Activated CD4-positive, alpha-beta T cell treated with anti-CD3 and anti-CD28 coated beads, Interleukin-2, amount 50 U/mL, for 4 hours (primary cell): ENCODE results near the gene RNU6-8.
A peak's percentile ranks its signal among the peaks of the same experiment; 100 is the strongest.

Source experiments
- DNase-seq, 2 experiments: peaks; one replicate each; pipeline ENCODE4 v3.0.0-alpha.2; 2020

Gene RNU6-8

DNA sequence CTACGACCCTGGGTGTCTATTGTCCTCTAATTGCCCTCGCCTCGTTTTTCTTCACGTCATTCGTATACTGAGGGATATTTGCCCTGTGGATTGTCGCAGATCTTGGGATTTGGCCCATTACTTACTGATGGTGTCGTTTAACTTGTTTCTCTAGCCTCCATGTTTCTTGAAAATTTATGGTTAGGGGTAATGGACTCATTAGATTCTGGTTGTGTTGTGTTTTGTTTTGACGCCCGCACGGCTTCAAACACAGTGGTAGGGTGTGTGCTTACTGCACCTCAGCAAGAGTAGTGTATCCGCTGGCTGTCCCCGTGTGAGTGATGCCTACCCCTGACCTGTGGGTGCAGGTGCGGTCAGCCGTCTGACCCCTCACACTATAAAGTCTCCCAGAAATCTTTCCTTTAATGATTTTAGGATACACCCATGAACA is 874 bp upstream of the RNU6-8 start:
- DNase-seq = peak in 1 of 2 experiments; percentile 3

GRCh38 chr14:32202491-32202997 is 525 bp downstream of the RNU6-8 start:
- DNase-seq = no peak

DNA sequence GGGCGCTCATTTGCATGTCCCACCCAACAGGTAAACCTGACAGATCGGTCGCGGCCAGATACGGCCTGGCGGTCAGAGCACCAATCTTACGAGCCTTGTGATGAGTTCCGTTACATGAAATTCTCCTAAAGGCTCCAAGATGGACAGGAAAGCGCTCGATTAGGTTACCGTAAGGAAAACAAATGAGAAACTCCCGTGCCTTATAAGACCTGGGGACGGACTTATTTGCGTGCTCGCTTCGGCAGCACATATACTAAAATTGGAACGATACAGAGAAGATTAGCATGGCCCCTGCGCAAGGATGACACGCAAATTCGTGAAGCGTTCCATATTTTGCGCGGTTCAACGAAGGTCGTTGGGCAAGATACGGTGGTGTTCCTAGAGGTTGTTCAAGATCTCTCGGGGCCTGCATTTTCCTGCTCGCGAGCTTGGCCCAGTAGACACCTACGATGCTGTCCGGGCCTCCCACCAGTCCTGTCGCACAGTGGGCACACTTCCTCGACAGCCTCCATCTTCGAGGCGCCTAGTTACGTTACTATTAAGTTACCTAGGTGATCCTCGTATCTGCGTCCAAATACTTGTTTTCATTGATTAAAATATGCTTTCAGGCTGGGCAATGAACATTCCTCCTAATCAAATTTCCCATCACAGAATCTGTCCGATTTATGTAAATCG is 1.1 kb downstream of the RNU6-8 start, which contains the start of gene RNU6-7:
TSS of gene RNU6-7 (plus strand) at position 230 of the 675 bp plus-strand sequence.
- peak in 1 of 2 experiments; percentile 20 for DNase-seq

DNA sequence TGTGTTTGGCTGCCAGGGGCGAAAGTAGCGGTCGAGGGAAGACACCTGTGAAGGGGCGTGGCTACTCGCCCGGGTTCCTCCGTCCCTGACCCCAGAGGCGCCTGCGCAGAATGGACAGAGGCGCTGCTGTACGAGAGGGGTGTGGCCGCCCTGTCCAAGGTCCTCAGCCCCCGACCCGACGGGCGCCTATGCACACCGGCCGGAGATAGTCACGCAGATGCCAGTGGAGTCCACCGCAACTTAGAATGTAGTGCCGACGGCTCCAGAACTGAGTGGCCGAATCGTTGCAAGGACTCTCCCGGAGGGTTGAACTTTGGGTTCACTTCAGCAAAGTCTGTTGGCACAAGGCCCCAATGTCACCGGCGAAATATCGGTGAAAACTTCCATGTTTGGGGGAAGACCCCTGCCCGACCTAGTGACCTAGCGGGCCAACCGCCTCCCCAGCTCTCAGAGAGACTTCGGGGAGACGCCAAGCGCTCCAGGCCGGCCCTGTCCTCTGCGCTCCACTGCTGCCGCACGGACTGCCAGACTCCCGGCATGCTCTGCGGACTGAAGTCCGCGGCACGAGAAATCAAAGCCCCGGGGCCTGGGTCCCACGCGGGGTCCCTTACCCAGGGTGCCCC is 1.8 kb downstream of the RNU6-8 start:
- DNase-seq = peak; percentile 53 to 61

DNA sequence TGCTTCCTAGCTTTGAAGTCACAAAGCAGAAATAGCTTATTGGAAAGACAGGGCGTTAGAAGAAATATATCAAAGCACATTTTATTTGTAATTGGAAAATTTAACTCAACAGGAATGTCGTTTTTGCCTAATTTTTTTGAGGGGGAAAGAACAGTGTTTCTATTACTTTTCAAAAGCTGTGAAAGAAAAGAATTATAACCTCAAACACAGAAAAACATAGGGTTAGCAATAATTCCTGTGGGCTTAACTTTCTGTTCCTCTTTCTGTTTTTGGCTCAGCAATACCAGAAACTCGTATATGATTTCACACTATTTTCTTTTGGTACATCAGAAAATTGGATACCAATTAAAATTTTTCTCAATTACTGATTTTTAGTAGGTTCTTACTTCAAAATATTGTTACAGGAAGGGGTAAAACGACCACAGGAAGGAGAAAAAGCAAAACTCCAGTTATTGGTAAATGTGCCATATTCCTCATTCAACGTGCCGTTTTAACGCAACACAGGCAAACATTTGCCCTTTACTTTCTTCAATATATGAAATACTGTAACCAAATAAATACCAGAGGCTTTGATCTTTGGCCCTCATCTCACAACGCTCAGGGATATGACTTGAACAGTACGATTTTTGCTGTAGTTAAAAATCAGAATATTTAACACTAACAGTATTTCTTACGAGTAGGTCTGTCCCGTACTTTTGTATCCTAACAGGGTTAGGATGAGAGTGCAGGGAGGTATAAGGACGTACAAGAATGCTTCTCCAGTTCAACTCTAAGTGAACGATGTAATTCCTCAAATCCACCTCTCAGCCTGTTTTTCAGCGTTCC is 2.5 kb downstream of the RNU6-8 start:
- no peak for DNase-seq

- no peak for DNase-seq
Measured at GRCh38 chr14:32197919-32198318, 5.2 kb downstream of the RNU6-8 start.

GRCh38 chr14:32195636-32196035 is 7.4 kb downstream of the RNU6-8 start:
- no peak for DNase-seq

DNA sequence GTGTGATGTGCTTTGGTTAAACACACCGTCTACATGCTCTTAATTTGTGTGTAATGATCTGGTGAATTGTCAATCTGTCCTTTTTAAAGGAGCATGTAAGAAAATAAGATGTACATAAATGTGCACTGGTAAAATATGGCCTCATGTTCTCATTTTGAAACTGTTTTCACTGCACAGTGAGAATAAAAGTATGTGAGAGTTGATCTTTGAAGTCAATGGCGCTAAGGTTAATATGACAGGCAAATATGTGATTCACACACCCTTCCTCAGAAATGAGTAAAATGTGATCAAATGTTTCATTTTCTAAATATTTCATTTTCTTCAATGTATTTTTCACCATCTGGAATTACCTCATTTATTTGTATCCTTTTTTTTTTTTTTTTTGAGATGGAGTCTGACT is 9.5 kb downstream of the RNU6-8 start:
- no peak for DNase-seq

- no peak for DNase-seq
Measured at GRCh38 chr14:32192712-32193373, 10.2 kb downstream of the RNU6-8 start.

DNA sequence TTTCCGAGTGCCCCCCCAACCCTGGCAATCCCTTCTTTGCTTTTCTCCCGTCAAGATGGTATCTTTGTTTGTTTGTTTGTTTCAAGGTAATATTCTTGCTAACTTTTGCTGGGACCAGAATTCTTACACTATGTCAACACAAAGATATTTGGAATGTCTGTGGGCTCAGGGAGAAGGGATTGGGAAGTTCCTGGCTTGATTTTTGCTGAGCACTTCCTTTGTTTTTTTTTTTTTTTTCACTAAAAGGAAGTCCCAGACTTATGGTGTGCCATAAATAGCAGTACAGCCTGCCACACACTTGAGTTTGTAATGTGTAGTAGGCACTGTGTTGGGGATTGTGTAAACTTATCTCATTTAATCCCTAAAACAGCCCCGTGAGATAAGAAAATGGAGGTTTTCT is 12.4 kb downstream of the RNU6-8 start:
- DNase-seq = no peak

- DNase-seq = no peak
Measured at GRCh38 chr14:32189811-32190210, 13.3 kb downstream of the RNU6-8 start.

- no peak for DNase-seq
Measured at GRCh38 chr14:32186248-32186647, 16.8 kb downstream of the RNU6-8 start.

DNA sequence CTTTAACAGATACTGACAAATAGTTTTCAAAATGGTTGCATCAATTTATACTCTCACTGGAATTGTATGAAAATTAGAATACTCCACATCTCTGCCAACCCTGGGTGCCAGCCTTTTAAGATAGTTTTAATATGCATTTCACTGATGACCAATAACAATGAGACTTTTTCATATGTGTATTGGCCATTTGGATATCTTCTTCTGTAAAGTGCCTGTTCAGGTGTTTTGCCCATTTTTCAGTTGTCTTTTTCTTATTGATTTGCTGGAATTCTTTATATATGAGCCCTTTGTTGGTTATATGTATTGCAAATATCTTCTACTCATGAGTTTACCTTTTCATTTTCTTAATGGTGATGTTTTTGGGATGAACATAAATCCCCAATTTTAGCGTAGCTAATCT is 18.0 kb downstream of the RNU6-8 start:
- DNase-seq = no peak

DNA sequence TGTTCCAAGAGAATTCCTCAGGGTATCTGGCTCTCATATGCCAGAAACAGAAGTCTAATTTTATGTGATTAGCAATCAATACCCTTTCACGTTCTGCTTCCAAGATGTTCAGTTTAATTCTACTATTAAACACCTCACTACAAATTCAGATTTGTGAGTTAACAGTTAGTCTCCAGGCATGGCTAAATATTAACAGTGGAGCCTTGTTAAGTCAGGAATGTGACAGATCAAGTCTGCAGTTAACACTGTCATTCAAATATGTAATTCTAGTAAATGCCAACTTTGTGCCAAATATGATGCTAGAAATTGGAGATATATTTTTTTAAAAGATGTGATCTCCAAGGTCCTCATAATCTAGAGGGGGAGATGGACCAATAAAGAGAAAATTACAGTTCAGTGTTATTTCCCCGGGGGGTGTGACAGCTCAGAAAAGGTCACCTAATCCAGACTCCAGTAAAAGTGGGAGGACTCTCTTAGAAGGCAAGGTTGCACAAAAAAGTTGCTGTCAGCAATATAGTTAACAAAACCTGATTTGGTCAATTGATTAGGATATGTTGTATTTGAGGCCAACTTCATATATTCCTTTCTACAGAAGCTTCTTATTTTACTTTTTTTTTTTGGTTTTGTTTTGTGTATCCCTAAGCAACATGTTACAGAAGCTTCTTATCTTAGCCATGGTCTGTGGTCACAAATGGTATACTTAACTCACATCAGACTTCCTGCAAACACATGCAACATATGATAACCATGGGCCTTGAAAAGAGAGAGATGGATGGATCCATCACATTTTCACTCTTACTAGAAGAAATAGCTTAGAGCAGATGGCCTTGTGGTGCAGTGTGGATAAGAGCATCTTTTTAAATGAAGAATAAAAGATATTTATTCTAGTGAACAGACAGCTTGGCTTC is 19.7 kb downstream of the RNU6-8 start:
- no peak for DNase-seq

DNA sequence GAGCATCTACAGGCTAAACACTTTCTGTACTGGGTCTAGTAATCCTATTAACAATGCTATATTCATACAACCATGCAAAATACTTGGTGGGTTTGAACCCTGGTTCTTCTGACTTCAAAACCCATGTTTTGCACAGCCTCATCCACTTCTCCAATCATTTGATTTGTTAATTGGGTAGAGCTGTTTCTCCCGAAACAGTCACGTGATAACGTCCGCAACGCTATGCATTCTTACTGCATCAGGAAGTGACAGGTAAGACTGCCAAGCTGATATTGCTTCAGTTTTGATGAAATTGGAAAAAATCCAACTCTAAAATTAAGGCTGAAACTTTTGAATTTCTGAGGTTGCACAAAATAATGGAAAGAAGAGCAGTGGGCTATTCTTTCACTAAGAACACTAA is 31.6 kb downstream of the RNU6-8 start:
- no peak for DNase-seq

DNA sequence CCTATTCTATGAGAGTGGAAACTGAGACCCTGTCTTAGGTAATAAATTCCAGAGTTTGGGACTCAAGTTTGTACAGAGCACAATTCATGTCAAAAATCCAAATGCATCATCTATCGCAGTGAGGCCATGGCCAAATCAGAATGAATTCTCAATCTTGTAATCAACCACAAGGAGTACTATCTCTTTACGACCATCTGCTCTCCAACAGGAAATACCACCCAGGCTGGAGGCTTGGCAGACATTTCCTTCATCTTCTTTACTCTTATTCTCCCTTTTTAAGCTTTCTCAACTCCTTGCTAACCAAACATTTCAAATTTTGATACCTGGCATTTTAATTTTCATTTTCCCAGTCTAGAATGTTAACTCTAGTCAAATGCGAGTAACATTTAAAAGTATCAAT is 33.9 kb downstream of the RNU6-8 start:
- DNase-seq = no peak

DNA sequence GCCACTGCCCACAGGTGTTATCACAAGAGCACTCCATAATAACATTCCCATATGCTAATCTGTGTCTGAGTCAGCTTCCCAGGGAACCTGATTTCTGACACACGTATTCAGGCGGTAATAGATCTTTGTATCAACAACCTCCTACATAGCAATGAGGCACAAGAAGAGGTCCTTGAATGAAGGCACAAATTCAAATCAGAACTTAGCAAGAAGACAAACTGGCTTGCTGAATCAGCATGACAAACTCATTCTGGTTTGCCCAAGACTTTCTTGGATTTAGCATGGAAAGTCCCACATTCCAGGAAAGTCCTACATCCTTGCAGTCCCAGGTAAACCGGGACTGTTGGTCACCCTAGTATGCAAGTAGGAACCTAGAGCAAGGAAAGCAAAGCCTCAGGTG is 35.2 kb downstream of the RNU6-8 start:
- no peak for DNase-seq

DNA sequence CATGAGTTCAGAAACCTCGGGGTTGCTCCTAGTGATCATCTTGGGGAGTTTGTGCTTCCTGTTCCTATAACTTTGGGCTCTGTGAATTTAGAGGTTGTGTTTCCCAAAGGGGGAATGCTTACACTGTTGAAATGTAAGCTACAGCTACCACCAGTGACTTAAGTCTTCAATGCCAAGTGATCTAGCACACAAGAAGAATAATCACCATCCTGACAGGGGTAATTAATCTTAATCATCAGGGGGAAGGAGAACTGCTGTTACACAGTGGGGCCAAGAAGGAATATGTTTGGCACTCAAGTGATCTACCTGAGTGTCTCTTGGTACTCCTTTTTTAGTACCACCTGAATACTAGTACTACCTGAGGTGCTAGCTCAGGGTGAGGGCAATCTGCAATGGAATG is 36.1 kb downstream of the RNU6-8 start:
- no peak for DNase-seq

DNA sequence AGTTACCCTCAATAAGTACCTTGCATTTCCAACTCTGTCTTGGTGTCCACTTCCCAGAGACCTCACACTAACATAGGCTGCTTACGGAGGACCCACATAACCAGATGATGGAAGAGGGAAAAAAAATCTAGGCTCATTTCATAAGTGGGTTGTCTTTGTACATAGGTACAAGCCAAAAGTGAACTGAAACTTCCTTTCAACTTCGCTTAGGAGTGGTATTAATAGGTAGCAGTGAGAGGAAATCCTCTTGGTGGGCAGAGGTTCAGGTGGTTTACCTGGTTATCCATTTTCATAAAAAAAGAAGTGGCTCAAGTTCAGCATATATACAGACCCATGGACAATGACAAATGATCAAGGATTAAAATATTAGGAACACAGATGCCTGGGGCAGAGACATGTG is 37.0 kb downstream of the RNU6-8 start:
- no peak for DNase-seq
